HEK293 (cell line): ENCODE results near the gene INSYN2A.

Experiments
- ATF2 ChIP-seq: fragments of 450-650 bp; formaldehyde crosslinking; IDR thresholded peaks from 2 replicates; pipeline ENCODE4 v1.5.1; 2016; ENCODE audit warnings: missing biosample characterization, missing genetic modification characterization, low read depth
- CTCF ChIP-seq: fragments of 450-650 bp; formaldehyde crosslinking; IDR thresholded peaks from 2 replicates; pipeline ENCODE4 v1.5.1; 2016; ENCODE audit warnings: missing biosample characterization, missing genetic modification characterization
- ELK4 ChIP-seq: IDR thresholded peaks from 2 replicates; pipeline ENCODE4 v1.6.1; 2011; ENCODE audit warnings: mild to moderate bottlenecking, low read depth, low read length, borderline replicate concordance
- KLF17 ChIP-seq: fragments of 450-650 bp; formaldehyde crosslinking; IDR thresholded peaks from 2 replicates; pipeline ENCODE4 v1.5.1; 2016; ENCODE audit warnings: missing biosample characterization, missing genetic modification characterization
- PRDM10 ChIP-seq: fragments of 450-650 bp; formaldehyde crosslinking; IDR thresholded peaks from 2 replicates; pipeline ENCODE4 v1.5.1; 2016; ENCODE audit warnings: missing biosample characterization, missing genetic modification characterization
- REST ChIP-seq: fragments of 450-650 bp; formaldehyde crosslinking; IDR thresholded peaks from 2 replicates; pipeline ENCODE4 v1.5.1; 2016; ENCODE audit warnings: missing biosample characterization, missing genetic modification characterization
- ZBTB49 ChIP-seq: fragments of 450-650 bp; formaldehyde crosslinking; IDR thresholded peaks from 2 replicates; pipeline ENCODE4 v1.5.1; 2016; ENCODE audit warnings: missing biosample characterization, missing genetic modification characterization, low read depth
- ZNF121 ChIP-seq: fragments of 450-650 bp; formaldehyde crosslinking; IDR thresholded peaks from 2 replicates; pipeline ENCODE4 v1.5.1; 2016; ENCODE audit warnings: missing biosample characterization, missing genetic modification characterization
- ZNF174 ChIP-seq: fragments of 450-650 bp; formaldehyde crosslinking; IDR thresholded peaks from 2 replicates; pipeline ENCODE4 v1.5.0; 2017; ENCODE audit warnings: missing biosample characterization, mild to moderate bottlenecking, missing genetic modification characterization
- ZNF37A ChIP-seq: fragments of 450-650 bp; IDR thresholded peaks from 2 replicates; pipeline ENCODE4 v1.5.1; 2018; ENCODE audit warnings: missing biosample characterization, missing genetic modification characterization
- ZNF449 ChIP-seq: fragments of 450-650 bp; formaldehyde crosslinking; IDR thresholded peaks from 2 replicates; pipeline ENCODE4 v1.5.1; 2017; ENCODE audit warnings: missing biosample characterization, mild to moderate bottlenecking, missing genetic modification characterization, moderate library complexity
- ZNF701 ChIP-seq: fragments of 450-650 bp; formaldehyde crosslinking; IDR thresholded peaks from 2 replicates; pipeline ENCODE4 v1.5.1; 2016; ENCODE audit warnings: missing biosample characterization, missing genetic modification characterization
- ZNF76 ChIP-seq: fragments of 450-650 bp; formaldehyde crosslinking; IDR thresholded peaks from 2 replicates; pipeline ENCODE4; 2016; ENCODE audit warnings: low read depth, missing biosample characterization, missing genetic modification characterization, borderline replicate concordance

- no peak for TF ChIP-seq ATF2 (tag by site-specific recombination)
- TF ChIP-seq ZNF449 = no peak
- no peak for TF ChIP-seq CTCF (tag by site-specific recombination)
- TF ChIP-seq ELK4 = no peak
- TF ChIP-seq ZNF121 = no peak
- TF ChIP-seq ZNF701 = no peak
- no peak for TF ChIP-seq PRDM10
- TF ChIP-seq ZNF76 (tag by site-specific recombination) = no peak
- no peak for TF ChIP-seq ZNF174
- TF ChIP-seq ZNF37A = no peak
- TF ChIP-seq KLF17 (tag by site-specific recombination) = no peak
- no peak for TF ChIP-seq REST (tag by site-specific recombination)
- TF ChIP-seq ZBTB49 = no peak
Measured at GRCh38 chr10:127190427-127190826, 6.0 kb downstream of the INSYN2A start.
